ENCODE results near the gene TRIM72. TPM values are rescaled to one million over a fixed set of nuclear protein-coding genes. Genes with fewer than 3 reads are reported as not detected.

The TRIM72 gene
- total and polyA plus RNA-seq, 9 of the 15 experiments (the other 6 are each of a cell fraction or from before 2014, with no cell fraction given) = under 0.01 TPM; not detected in 8

DNA sequence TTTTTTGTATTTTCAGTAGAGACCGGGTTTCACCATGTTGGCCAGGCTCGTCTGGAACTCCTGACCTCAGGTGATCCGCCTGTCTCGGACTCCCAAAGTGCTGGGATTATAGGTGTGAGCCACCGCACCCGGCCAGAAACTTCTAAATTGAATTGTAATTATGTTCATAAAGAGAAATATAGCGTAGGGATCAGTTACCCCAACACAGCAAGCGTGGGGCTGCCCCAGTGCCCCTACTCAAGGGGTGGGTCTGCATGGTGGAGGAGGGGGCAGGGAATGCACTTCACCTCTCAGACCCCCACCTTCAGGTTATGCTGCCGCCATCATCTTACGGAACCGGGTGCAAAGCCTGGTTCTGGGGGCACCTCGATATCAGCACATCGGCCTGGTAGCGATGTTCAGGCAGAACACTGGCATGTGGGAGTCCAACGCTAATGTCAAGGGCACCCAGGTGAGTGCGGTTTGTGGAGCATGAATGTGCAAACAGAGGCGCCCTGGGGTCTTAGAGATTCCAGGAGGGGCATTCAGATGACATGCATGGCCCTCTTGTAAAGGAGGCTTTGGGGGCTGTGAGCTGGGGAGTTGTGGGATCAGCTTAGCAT, 63.8 kb downstream of the TRIM72 start (continued):
- TF ChIP-seq HDAC3 (IDR thresholded peaks at IDR 0.05; ENCODE audit: borderline replicate concordance, partially characterized antibody) (no peak), NFE2L1 (tag; IDR thresholded peaks at IDR 0.05; ENCODE audit: borderline replicate concordance, low read depth) (no peak), ELF2 (CRISPR knock-in tag; IDR thresholded peaks at IDR 0.05) (no peak), CBX5 (IDR thresholded peaks at IDR 0.05; ENCODE audit: borderline replicate concordance, low read depth) (no peak)
- TF ChIP-seq, protein P1, sequence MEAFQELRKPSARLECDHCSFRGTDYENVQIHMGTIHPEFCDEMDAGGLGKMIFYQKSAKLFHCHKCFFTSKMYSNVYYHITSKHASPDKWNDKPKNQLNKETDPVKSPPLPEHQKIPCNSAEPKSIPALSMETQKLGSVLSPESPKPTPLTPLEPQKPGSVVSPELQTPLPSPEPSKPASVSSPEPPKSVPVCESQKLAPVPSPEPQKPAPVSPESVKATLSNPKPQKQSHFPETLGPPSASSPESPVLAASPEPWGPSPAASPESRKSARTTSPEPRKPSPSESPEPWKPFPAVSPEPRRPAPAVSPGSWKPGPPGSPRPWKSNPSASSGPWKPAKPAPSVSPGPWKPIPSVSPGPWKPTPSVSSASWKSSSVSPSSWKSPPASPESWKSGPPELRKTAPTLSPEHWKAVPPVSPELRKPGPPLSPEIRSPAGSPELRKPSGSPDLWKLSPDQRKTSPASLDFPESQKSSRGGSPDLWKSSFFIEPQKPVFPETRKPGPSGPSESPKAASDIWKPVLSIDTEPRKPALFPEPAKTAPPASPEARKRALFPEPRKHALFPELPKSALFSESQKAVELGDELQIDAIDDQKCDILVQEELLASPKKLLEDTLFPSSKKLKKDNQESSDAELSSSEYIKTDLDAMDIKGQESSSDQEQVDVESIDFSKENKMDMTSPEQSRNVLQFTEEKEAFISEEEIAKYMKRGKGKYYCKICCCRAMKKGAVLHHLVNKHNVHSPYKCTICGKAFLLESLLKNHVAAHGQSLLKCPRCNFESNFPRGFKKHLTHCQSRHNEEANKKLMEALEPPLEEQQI (IDR thresholded peaks at IDR 0.05) = no peak
- TF ChIP-seq, protein P2, sequence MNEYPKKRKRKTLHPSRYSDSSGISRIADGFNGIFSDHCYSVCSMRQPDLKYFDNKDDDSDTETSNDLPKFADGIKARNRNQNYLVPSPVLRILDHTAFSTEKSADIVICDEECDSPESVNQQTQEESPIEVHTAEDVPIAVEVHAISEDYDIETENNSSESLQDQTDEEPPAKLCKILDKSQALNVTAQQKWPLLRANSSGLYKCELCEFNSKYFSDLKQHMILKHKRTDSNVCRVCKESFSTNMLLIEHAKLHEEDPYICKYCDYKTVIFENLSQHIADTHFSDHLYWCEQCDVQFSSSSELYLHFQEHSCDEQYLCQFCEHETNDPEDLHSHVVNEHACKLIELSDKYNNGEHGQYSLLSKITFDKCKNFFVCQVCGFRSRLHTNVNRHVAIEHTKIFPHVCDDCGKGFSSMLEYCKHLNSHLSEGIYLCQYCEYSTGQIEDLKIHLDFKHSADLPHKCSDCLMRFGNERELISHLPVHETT (CRISPR knock-in tag; conservative IDR thresholded peaks at IDR 0.05 in 1 of 2, IDR thresholded peaks at IDR 0.05 in 1 of 2) = no peak

Data from K562 (cell line).